ENCODE data around the gene TMEM270. TPM values are rescaled to one million over a fixed set of nuclear protein-coding genes. Genes with fewer than 3 reads are reported as not detected.
A peak's percentile ranks its signal among the peaks of the same experiment; 100 is the strongest.

TMEM270 gene
- polyA plus RNA-seq, 3 donors, result not detected

GRCh38 chr7:73832806-73833205, 28.2 kb upstream of the TMEM270 start:
- H4K20me1 ChIP-seq (ENCODE audit: insufficient read depth, low read length), result no peaks in the 10 kb centered on the region
- Mint-ChIP-seq H3K27me3 (ENCODE audit: low read depth in 3 of 3) (peaks cover 24 to 35% (median 26%) of the 10 kb centered on the region in 3 donors), H3K4me3 (no peak overlapping the region), H3K4me1 (peaks cover 23% of the 10 kb centered on the region), H3K9me3 (peaks cover 0 to 2% (median 0%) of the 10 kb centered on the region in 7 donors), H3K27ac (no peak overlapping the region), H3K36me3 (peaks cover 0 to 2% of the 10 kb centered on the region in 2 donors)
- TF ChIP-seq, protein P1, sequence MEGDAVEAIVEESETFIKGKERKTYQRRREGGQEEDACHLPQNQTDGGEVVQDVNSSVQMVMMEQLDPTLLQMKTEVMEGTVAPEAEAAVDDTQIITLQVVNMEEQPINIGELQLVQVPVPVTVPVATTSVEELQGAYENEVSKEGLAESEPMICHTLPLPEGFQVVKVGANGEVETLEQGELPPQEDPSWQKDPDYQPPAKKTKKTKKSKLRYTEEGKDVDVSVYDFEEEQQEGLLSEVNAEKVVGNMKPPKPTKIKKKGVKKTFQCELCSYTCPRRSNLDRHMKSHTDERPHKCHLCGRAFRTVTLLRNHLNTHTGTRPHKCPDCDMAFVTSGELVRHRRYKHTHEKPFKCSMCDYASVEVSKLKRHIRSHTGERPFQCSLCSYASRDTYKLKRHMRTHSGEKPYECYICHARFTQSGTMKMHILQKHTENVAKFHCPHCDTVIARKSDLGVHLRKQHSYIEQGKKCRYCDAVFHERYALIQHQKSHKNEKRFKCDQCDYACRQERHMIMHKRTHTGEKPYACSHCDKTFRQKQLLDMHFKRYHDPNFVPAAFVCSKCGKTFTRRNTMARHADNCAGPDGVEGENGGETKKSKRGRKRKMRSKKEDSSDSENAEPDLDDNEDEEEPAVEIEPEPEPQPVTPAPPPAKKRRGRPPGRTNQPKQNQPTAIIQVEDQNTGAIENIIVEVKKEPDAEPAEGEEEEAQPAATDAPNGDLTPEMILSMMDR (IDR thresholded peaks at IDR 0.05), result no peak
- peaks cover 16 to 28% of the 10 kb centered on the region in 2 donors for H3K4me1 ChIP-seq (ENCODE audit: control insufficient read depth in 1 of 2, insufficient read depth in 2 of 2, low read length in 2 of 2)
- DNase-seq, result no peak
- no peak overlapping the region for H3K4me2 ChIP-seq (replicated peaks; ENCODE audit: extremely low read depth, low read length, poor library complexity, severe bottlenecking)
- no peak overlapping the region for H3K9ac ChIP-seq (ENCODE audit: insufficient read depth, low read length, poor library complexity, severe bottlenecking)
- H3K9me3 ChIP-seq (replicated peaks in 1 of 2; ENCODE audit: control insufficient read depth in 1 of 2, insufficient read depth in 1 of 2, low read length in 2 of 2), result no peaks in the 10 kb centered on the region
- H3K27ac ChIP-seq (ENCODE audit: low read depth in 1 of 2, low read length in 2 of 2), result no peak overlapping the region
- WGBS (ENCODE audit: insufficient coverage), result 89% methylated on average over 7 of the region's 13 CpGs
- H3K27me3 ChIP-seq (ENCODE audit: control insufficient read depth in 2 of 2, insufficient read depth in 2 of 2, low read length in 2 of 2), result peaks cover 0 to 17% of the 10 kb centered on the region in 2 donors
- no peaks in the 10 kb centered on the region for H3K36me3 ChIP-seq (replicated peaks in 1 of 2; ENCODE audit: control insufficient read depth in 1 of 2, insufficient read depth in 2 of 2, low read length in 2 of 2)
- H3K4me3 ChIP-seq (replicated peaks in 1 of 3; ENCODE audit: low read depth in 2 of 3, low read length in 3 of 3), result no peak overlapping the region
- intact Hi-C loops (cut with micrococcal nuclease), result no loop called here
- H2AFZ ChIP-seq (ENCODE audit: insufficient read depth, low read depth, low read length, poor library complexity, severe bottlenecking), result no peak overlapping the region
- H3K79me2 ChIP-seq (ENCODE audit: insufficient read depth, low read length), result no peaks in the 10 kb centered on the region

GRCh38 chr7:73833251-73833919, 27.6 kb upstream of the TMEM270 start:
- Histone ChIP-seq H3K4me1 (ENCODE audit: control insufficient read depth in 1 of 2, insufficient read depth in 2 of 2, low read length in 2 of 2) (peaks cover 10 to 22% of the 10 kb centered on the region in 2 donors), H3K4me2 (replicated peaks; ENCODE audit: extremely low read depth, low read length, poor library complexity, severe bottlenecking) (no peak overlapping the region), H3K9me3 (replicated peaks in 1 of 2; ENCODE audit: control insufficient read depth in 1 of 2, insufficient read depth in 1 of 2, low read length in 2 of 2) (no peaks in the 10 kb centered on the region), H3K9ac (ENCODE audit: insufficient read depth, low read length, poor library complexity, severe bottlenecking) (no peak overlapping the region), H3K4me3 (replicated peaks in 1 of 3; ENCODE audit: low read depth in 2 of 3, low read length in 3 of 3) (no peak overlapping the region), H4K20me1 (ENCODE audit: insufficient read depth, low read length) (no peaks in the 10 kb centered on the region), H3K36me3 (replicated peaks in 1 of 2; ENCODE audit: control insufficient read depth in 1 of 2, insufficient read depth in 2 of 2, low read length in 2 of 2) (no peaks in the 10 kb centered on the region), H3K27me3 (ENCODE audit: control insufficient read depth in 2 of 2, insufficient read depth in 2 of 2, low read length in 2 of 2) (peaks cover 0 to 17% of the 10 kb centered on the region in 2 donors), H3K27ac (ENCODE audit: low read depth in 1 of 2, low read length in 2 of 2) (no peak overlapping the region), H3K79me2 (ENCODE audit: insufficient read depth, low read length) (no peaks in the 10 kb centered on the region), H2AFZ (ENCODE audit: insufficient read depth, low read depth, low read length, poor library complexity, severe bottlenecking) (no peak overlapping the region)
- Mint-ChIP-seq H3K27ac (peak overlapping the region in 1 of 7 donors; percentile 46), H3K27me3 (ENCODE audit: low read depth in 3 of 3) (peaks cover 23 to 32% (median 26%) of the 10 kb centered on the region in 3 donors), H3K9me3 (peaks cover 0 to 2% (median 0%) of the 10 kb centered on the region in 7 donors), H3K4me1 (peaks cover 17% of the 10 kb centered on the region), H3K4me3 (no peak overlapping the region), H3K36me3 (peaks cover 0 to 2% of the 10 kb centered on the region in 2 donors)
- intact Hi-C loops (cut with micrococcal nuclease), result no loop called here
- no peak for DNase-seq
- TF ChIP-seq, protein P1 (IDR thresholded peaks at IDR 0.05), result no peak
- WGBS (ENCODE audit: insufficient coverage), result 61% methylated on average over 8 of the region's 13 CpGs

All from CD14-positive monocyte (primary cell).